LoVo (cell line): ENCODE data around the gene ODAD4.

Experiments
- DNase-seq: peaks from one replicate; pipeline ENCODE4 v3.0.0-alpha.2; 2016; ENCODE audit warnings: low spot score

Gene ODAD4

GRCh38 chr17:41930009-41930832, at the start of gene ODAD4:
Gene ODAD4, plus strand, starts transcription at chr17:41930617. Its CDS starts 107 bp downstream, at chr17:41930724.
- peak; percentile 96 for DNase-seq

- DNase-seq: no peak
These were observed 47.7 kb upstream of the ODAD4 start for GRCh38 chr17:41882756-41883155.

- DNase-seq: no peak
These were observed 44.7 kb upstream of the ODAD4 start for GRCh38 chr17:41885733-41886132.

- DNase-seq: no peak
These were observed 42.0 kb upstream of the ODAD4 start for GRCh38 chr17:41888332-41888965.

- no peak for DNase-seq
These were observed 39.0 kb upstream of the ODAD4 start for GRCh38 chr17:41891135-41892020.

GRCh38 chr17:41892021-41892376, 38.4 kb upstream of the ODAD4 start:
- no peak for DNase-seq

GRCh38 chr17:41893384-41893783, 37.0 kb upstream of the ODAD4 start:
- no peak for DNase-seq

GRCh38 chr17:41894791-41895331, 35.6 kb upstream of the ODAD4 start:
- DNase-seq: peak; percentile 5

- no peak for DNase-seq
These were observed 34.8 kb upstream of the ODAD4 start for GRCh38 chr17:41895617-41896016.

- no peak for DNase-seq
These were observed 33.7 kb upstream of the ODAD4 start for GRCh38 chr17:41896726-41897125.

GRCh38 chr17:41901646-41902045, 28.8 kb upstream of the ODAD4 start:
- DNase-seq: no peak

GRCh38 chr17:41904242-41904841, 26.1 kb upstream of the ODAD4 start:
- DNase-seq: no peak

- no peak for DNase-seq
These were observed 25.2 kb upstream of the ODAD4 start for GRCh38 chr17:41905172-41905571.

- no peak for DNase-seq
These were observed 23.8 kb upstream of the ODAD4 start for GRCh38 chr17:41906465-41907184.

- no peak for DNase-seq
These were observed 23.2 kb upstream of the ODAD4 start for GRCh38 chr17:41907185-41907556.

- DNase-seq: peak; percentile 28
These were observed 22.5 kb upstream of the ODAD4 start for GRCh38 chr17:41907633-41908539.

- no peak for DNase-seq
These were observed 21.3 kb upstream of the ODAD4 start for GRCh38 chr17:41909088-41909487.

GRCh38 chr17:41910701-41911391, 19.6 kb upstream of the ODAD4 start:
- DNase-seq: no peak

- no peak for DNase-seq
These were observed 17.5 kb upstream of the ODAD4 start for GRCh38 chr17:41912925-41913324.

- no peak for DNase-seq
These were observed 16.6 kb upstream of the ODAD4 start for GRCh38 chr17:41913798-41914197.
